Astrocyte of the spinal cord (primary cell): ENCODE data around the gene PPP1CC.
"Not testable (repeated sequence)": the region's sequence is repeated elsewhere in the genome, so short reads cannot be mapped to it uniquely, and the experiment has no call there.

Experiments
- DNase-seq: peaks from one replicate; pipeline ENCODE4 v3.0.0; 2011; ENCODE audit warnings: low read depth, low spot score
- H3K4me3 ChIP-seq: 2 replicates; pipeline ENCODE4 v1.5.1; 2011; ENCODE audit warnings: low read depth, mild to moderate bottlenecking, low read length, moderate library complexity
- CTCF ChIP-seq: IDR thresholded peaks from 2 replicates; pipeline ENCODE4 v1.5.1; 2012; ENCODE audit warnings: low read depth, mild to moderate bottlenecking, low read length, inconsistent platforms
- in situ Hi-C: cut with HindIII; loops from 2 replicates; pipeline ENCODE4 v1.10.0; 2017; ENCODE audit warnings: low sequenced_read_pairs

The PPP1CC gene

GRCh38 chr12:110739894-110740293, 2.8 kb downstream of the PPP1CC start:
- in situ Hi-C loops: no loop called here
- no peak overlapping the region for H3K4me3 ChIP-seq
- DNase-seq: no peak
- TF ChIP-seq CTCF: no peak

- in situ Hi-C loops: no loop called here
- no peak overlapping the region for H3K4me3 ChIP-seq
- no peak for DNase-seq
- no peak for TF ChIP-seq CTCF
Observed at GRCh38 chr12:110739488-110739887, 3.2 kb downstream of the PPP1CC start.

GRCh38 chr12:110737532-110737931, 5.2 kb downstream of the PPP1CC start:
- no peak overlapping the region for H3K4me3 ChIP-seq
- in situ Hi-C loops: no loop called here
- DNase-seq: no peak
- TF ChIP-seq CTCF: no peak

GRCh38 chr12:110737016-110737415, 5.7 kb downstream of the PPP1CC start:
- H3K4me3 ChIP-seq, in situ Hi-C loops, DNase-seq: not testable (repeated sequence)

- in situ Hi-C loops: no loop called here
- no peak overlapping the region for H3K4me3 ChIP-seq
- no peak for TF ChIP-seq CTCF
- no peak for DNase-seq
Observed at GRCh38 chr12:110733900-110734299, 8.8 kb downstream of the PPP1CC start.

- in situ Hi-C loops: no loop called here
- H3K4me3 ChIP-seq: no peak overlapping the region
- DNase-seq: peak; percentile 23
- TF ChIP-seq CTCF: no peak
Observed at GRCh38 chr12:110733089-110733715, 9.5 kb downstream of the PPP1CC start.

GRCh38 chr12:110732572-110732971, 10.1 kb downstream of the PPP1CC start:
- in situ Hi-C loops: no loop called here
- no peak overlapping the region for H3K4me3 ChIP-seq
- DNase-seq: no peak
- TF ChIP-seq CTCF: no peak
